GM12878 (cell line): Measurements from ENCODE around the gene ID3. TPM values are rescaled to one million over a fixed set of nuclear protein-coding genes. Genes with fewer than 3 reads are reported as not detected.

ENCODE experiments used
- ATAC-seq: fragments of 200-7000 bp; cut with Tn5 transposase; 3 replicates; pipeline ENCODE4 v1.9.1; 2020; ENCODE audit warnings: mild to moderate bottlenecking, moderate library complexity
- BruUV-seq: library from RNA; stranded (reverse); fragments of 400-500 nt; replicated peaks from 2 replicates; lab custom pipeline; 2021; lab: Mats Ljungman, UMichigan
- CTCF ChIA-PET: fragments of 300-600 bp; sonication (Branson Sonifier 250); formaldehyde crosslinking; extraction: SDS; loops from one replicate; lab custom pipeline; 2021; ENCODE audit warnings: inconsistent platforms; lab: Yijun Ruan, JAX
- POLR2A ChIA-PET: fragments of 350-600 bp; formaldehyde crosslinking; extraction: SDS; loops from one replicate; lab custom pipeline; 2021; ENCODE audit warnings: inconsistent platforms; lab: Charles Lee
- RAD21 ChIA-PET: fragments of 300-600 bp; sonication (Branson Sonifier 250); formaldehyde crosslinking; loops from one replicate; lab custom pipeline; 2023; ENCODE audit warnings: antibody characterized with exemption; ENCODE audit not compliant: unreplicated experiment; lab: Charles Lee
- SMC1A ChIA-PET: fragments of 300-600 bp; sonication (Branson Sonifier 250); formaldehyde crosslinking; loops from one replicate; lab custom pipeline; 2023; ENCODE audit not compliant: unreplicated experiment, uncharacterized antibody; lab: Charles Lee
- DNase-seq: peaks from one replicate; pipeline ENCODE4 v3.0.0-alpha.2; 2011; ENCODE audit warnings: low read depth, low spot score
- FAIRE-seq: peaks from 3 replicates; lab custom pipeline; 2011; peaks lifted over from hg19 to GRCh38; lab: Jason Lieb, UNC
- H2AFZ ChIP-seq: 2 replicates; pipeline ENCODE4 v1.6.0; 2011; ENCODE audit warnings: low read depth, low read length, control low read depth; ENCODE audit not compliant: control insufficient read depth
- H3K27ac ChIP-seq: 2 replicates; pipeline ENCODE4 v1.5.1; 2011; ENCODE audit warnings: control low read depth; ENCODE audit not compliant: control insufficient read depth, insufficient read depth
- H3K27me3 ChIP-seq, 2 experiments: replicated peaks in 1 of 2; 2 replicates each; pipeline versions ENCODE4 v1.6.0 to v1.6.1; 2011; ENCODE audit warnings: low read length in 1 of 2; ENCODE audit not compliant: control insufficient read depth in 2 of 2, insufficient read depth in 2 of 2
- H3K36me3 ChIP-seq, 2 experiments: 2 replicates each; pipeline ENCODE4 v1.5.1; 2011; ENCODE audit warnings: low read length in 1 of 2; ENCODE audit not compliant: control insufficient read depth in 2 of 2, insufficient read depth in 2 of 2
- H3K4me1 ChIP-seq: 2 replicates; pipeline ENCODE4 v1.6.1; 2011; ENCODE audit warnings: mild to moderate bottlenecking, low read length, moderate library complexity, mixed read lengths; ENCODE audit not compliant: control insufficient read depth, insufficient read depth
- H3K4me2 ChIP-seq: 2 replicates; pipeline ENCODE4 v1.6.0; 2011; ENCODE audit warnings: control low read depth; ENCODE audit not compliant: control insufficient read depth, insufficient read depth
- H3K4me3 ChIP-seq: fragments of 200-600 bp; sonication (generic); 2 replicates; pipeline ENCODE4 v1.5.1; 2016
- H3K79me2 ChIP-seq: 2 replicates; pipeline ENCODE4 v1.6.0; 2011; ENCODE audit warnings: low read length; ENCODE audit not compliant: control insufficient read depth, insufficient read depth
- H3K9ac ChIP-seq: 2 replicates; pipeline ENCODE4 v1.8.0; 2011; ENCODE audit warnings: low read length, control low read depth, mixed read lengths; ENCODE audit not compliant: control insufficient read depth, insufficient read depth
- H3K9me3 ChIP-seq: replicated peaks from 3 replicates; pipeline ENCODE4 v1.5.1; 2011; ENCODE audit warnings: mild to moderate bottlenecking, low read length; ENCODE audit not compliant: control insufficient read depth, insufficient read depth
- H4K20me1 ChIP-seq: 2 replicates; pipeline ENCODE4 v1.6.0; 2011; ENCODE audit not compliant: control insufficient read depth, insufficient read depth
- CBFB ChIP-seq: IDR thresholded peaks from 2 replicates; pipeline ENCODE4 v1.6.1; 2016; ENCODE audit warnings: antibody characterized with exemption, low read depth
- CHD2 ChIP-seq: IDR thresholded peaks from 2 replicates; pipeline ENCODE4 v1.6.1; 2011; ENCODE audit warnings: low read depth, low read length, improper control_type of control experiment, borderline replicate concordance
- CREB1 ChIP-seq: IDR thresholded peaks from 2 replicates; pipeline ENCODE4 v1.6.1; 2012; ENCODE audit warnings: low read depth, mild to moderate bottlenecking, inconsistent platforms
- JUNB ChIP-seq: IDR thresholded peaks from 2 replicates; pipeline ENCODE4 v1.6.1; 2016; ENCODE audit warnings: antibody characterized with exemption, mild to moderate bottlenecking
- MTA2 ChIP-seq: fragments of 450-650 bp; IDR thresholded peaks from 2 replicates; pipeline ENCODE4 v1.6.1; 2016; ENCODE audit warnings: low read depth, mild to moderate bottlenecking, moderate library complexity
- MYB ChIP-seq: fragments of 150-350 bp; IDR thresholded peaks from 2 replicates; pipeline ENCODE4 v1.6.1; 2014; ENCODE audit warnings: mild to moderate bottlenecking, low read depth, low read length, borderline replicate concordance
- NRF1 ChIP-seq: conservative IDR thresholded peaks from 2 replicates; pipeline ENCODE4 v1.6.1; 2011; ENCODE audit warnings: mild to moderate bottlenecking, low read depth, low read length, improper control_type of control experiment
- SREBF1 ChIP-seq: IDR thresholded peaks from 2 replicates; pipeline ENCODE4 v1.6.1; 2012; ENCODE audit warnings: mild to moderate bottlenecking, low read length
- SUZ12 ChIP-seq: fragments of 200-600 bp; sonication (generic); IDR thresholded peaks from one replicate; pipeline ENCODE4 v1.6.1; 2018; ENCODE audit warnings: antibody characterized with exemption, mild to moderate bottlenecking; ENCODE audit not compliant: unreplicated experiment
- YY1 ChIP-seq: IDR thresholded peaks from 2 replicates; pipeline ENCODE4 v1.6.1; 2011; ENCODE audit warnings: low read depth, mild to moderate bottlenecking, low read length
- WGBS: methylation state at CpG from one replicate; pipeline ENCODE4 v1.1.6; 2016; ENCODE audit warnings: low lambda C conversion rate; ENCODE audit not compliant: insufficient replicate concordance, insufficient coverage; ENCODE audit errors: missing lambda C conversion rate; 5-methylcytosine and 5-hydroxymethylcytosine counted together
- in situ Hi-C: fragments of 300-500 bp; cut with MboI; formaldehyde crosslinking; loops from 9 replicates; pipeline ENCODE4 v1.14.3; 2018; ENCODE audit warnings: mixed read lengths
- intact Hi-C: fragments of 100-400 bp; cut with micrococcal nuclease; formaldehyde crosslinking; loops from one replicate; pipeline ENCODE4 v1.14.2; 2022; ENCODE audit not compliant: unreplicated experiment
- polyA plus RNA-seq, 11 experiments: library from polyadenylated mRNA; depleted of rRNA in 4 of 11; unstranded in 6 of 11; stranded (reverse) in 5 of 11; fragments of >200 nt; fragmentation: Nextera tagmentation in 4 of 11; fragmentation: Illumina TruSeq in 1 of 11; extraction: Ambion mirVana in 4 of 11; extraction: Trizol in 1 of 11; gene quantifications; 1 replicate in 1 of 11; 2 replicates in 10 of 11; pipeline versions ENCODE4 v1.2.1 to v1.2.3, GENCODE V29; 2011 to 2016; ENCODE audit warnings: inconsistent platforms in 2 of 11, missing spikeins in 2 of 11, low read depth in 1 of 11
- total RNA-seq, 4 experiments: library from RNA; depleted of rRNA in 3 of 4; stranded (reverse); fragments of >200 nt in 3 of 4; fragmentation: Illumina TruSeq in 1 of 4; extraction: Trizol in 1 of 4; gene quantifications; 2 replicates each; pipeline versions ENCODE4 v1.2.1 to v1.2.3, GENCODE V29; 2013 to 2021
- TF ChIP-seq, protein P1 (sequence below): IDR thresholded peaks from 2 replicates; pipeline ENCODE4 v1.6.1; 2011; ENCODE audit warnings: low read depth, mild to moderate bottlenecking, low read length, moderate library complexity, borderline replicate concordance; ENCODE audit errors: extremely low read depth
- TF ChIP-seq, protein P2 (sequence below): fragments of 450-650 bp; IDR thresholded peaks from 2 replicates; pipeline ENCODE4 v1.6.1; 2018; ENCODE audit warnings: mild to moderate bottlenecking, low read depth, moderate library complexity; ENCODE audit not compliant: partially characterized antibody
- TF ChIP-seq, protein P3 (sequence below): IDR thresholded peaks from 2 replicates; pipeline ENCODE4 v1.6.1; 2012; ENCODE audit warnings: low read depth, low read length, improper control_type of control experiment
- TF ChIP-seq, protein P4 (sequence below): fragments of 450-650 bp; IDR thresholded peaks from 2 replicates; pipeline ENCODE4 v1.6.1; 2018; ENCODE audit warnings: borderline replicate concordance, mild to moderate bottlenecking; ENCODE audit not compliant: partially characterized antibody

Gene ID3
- total and polyA plus RNA-seq, 10 of the 15 experiments (the other 5 are each of a cell fraction or from before 2014, with no cell fraction given), result 42.7 to 475 (median 207) TPM

DNA sequence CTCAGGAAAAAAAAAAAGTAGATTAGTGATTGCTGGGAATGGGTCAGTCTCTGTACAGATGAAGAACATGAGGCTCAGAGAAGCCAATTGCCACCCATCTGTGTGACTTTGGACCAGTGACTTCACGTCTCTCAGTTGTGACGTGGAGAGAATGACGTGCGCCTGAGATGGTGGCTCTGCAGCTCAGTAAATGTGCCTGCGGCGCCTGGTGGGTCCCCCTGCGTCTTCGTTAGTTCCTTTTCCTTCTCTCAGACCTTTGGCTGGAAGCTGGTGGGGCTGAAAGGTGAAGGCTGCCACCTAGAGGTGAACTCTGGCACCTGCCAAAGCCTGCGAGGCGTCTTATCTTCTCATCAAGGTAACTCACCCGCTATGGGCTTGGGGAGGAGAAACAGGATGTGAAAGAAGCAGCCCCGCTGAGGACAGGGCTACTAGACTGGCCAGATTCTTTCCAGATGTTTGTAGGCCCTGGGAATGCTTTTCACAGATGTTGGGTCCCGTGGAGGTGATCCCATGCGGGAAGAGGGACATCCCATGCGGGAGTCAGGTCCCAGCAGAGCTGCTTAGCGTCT is 19.5 kb downstream of the ID3 start:
- ChIA-PET SMC1A (interaction anchor here (0.7 to 17.8 kb wide), 12 partner anchors 9 to 441 kb away, joined by 3 to 584 read pairs (median 4); partner anchors contain the start of gene E2F2), RAD21 (interaction anchor here (0.6 to 21.6 kb wide), 24 partner anchors 9 to 355 kb away, joined by 3 to 561 read pairs (median 3); partner anchors contain the start of genes ASAP3, E2F2 and PITHD1), POLR2A (interaction anchor here (0.5 to 4.2 kb wide), 13 partner anchors 8 to 370 kb away, joined by 3 to 30 read pairs (median 5); partner anchors contain the start of gene E2F2), CTCF (interaction anchor here (0.7 to 28.3 kb wide), 27 partner anchors 10 to 302 kb away, joined by 3 to 959 read pairs (median 4); partner anchors contain the start of genes E2F2 and RPL11)
- Histone ChIP-seq H4K20me1 (no peaks in the 10 kb centered on the region), H3K36me3 (no peaks in the 10 kb centered on the region), H3K4me1 (peaks cover 7% of the 10 kb centered on the region), H3K27me3 (no peaks in the 10 kb centered on the region), H3K4me3 (no peak overlapping the region), H3K27ac (no peak overlapping the region), H3K9ac (no peak overlapping the region), H2AFZ (peak overlapping the region; percentile 70), H3K9me3 (no peaks in the 10 kb centered on the region), H3K79me2 (no peaks in the 10 kb centered on the region), H3K4me2 (peak overlapping the region; percentile 26; the same call in 1 of the 2 replicates)
- intact Hi-C loops (loop anchor here (1.0 kb wide), 1 partner anchor 42 kb away; no protein-coding TSS in a partner anchor), in situ Hi-C loops (no loop called here)
- FAIRE-seq (peak; percentile 90), ATAC-seq (peak; percentile 93), DNase-seq (peak; percentile 92)
- under 1% methylated on average over 15 of the region's 16 CpGs for WGBS
- BruUV-seq, result no TSS peak
- peak; percentile 80 for TF ChIP-seq YY1
- TF ChIP-seq SUZ12, result no peak
- TF ChIP-seq CHD2, result peak; percentile 58; the same call in 1 of the 2 replicates
- TF ChIP-seq, protein P1, sequence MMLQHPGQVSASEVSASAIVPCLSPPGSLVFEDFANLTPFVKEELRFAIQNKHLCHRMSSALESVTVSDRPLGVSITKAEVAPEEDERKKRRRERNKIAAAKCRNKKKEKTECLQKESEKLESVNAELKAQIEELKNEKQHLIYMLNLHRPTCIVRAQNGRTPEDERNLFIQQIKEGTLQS, result peak; percentile 29; the same call in 1 of the 2 replicates
- TF ChIP-seq, protein P2, sequence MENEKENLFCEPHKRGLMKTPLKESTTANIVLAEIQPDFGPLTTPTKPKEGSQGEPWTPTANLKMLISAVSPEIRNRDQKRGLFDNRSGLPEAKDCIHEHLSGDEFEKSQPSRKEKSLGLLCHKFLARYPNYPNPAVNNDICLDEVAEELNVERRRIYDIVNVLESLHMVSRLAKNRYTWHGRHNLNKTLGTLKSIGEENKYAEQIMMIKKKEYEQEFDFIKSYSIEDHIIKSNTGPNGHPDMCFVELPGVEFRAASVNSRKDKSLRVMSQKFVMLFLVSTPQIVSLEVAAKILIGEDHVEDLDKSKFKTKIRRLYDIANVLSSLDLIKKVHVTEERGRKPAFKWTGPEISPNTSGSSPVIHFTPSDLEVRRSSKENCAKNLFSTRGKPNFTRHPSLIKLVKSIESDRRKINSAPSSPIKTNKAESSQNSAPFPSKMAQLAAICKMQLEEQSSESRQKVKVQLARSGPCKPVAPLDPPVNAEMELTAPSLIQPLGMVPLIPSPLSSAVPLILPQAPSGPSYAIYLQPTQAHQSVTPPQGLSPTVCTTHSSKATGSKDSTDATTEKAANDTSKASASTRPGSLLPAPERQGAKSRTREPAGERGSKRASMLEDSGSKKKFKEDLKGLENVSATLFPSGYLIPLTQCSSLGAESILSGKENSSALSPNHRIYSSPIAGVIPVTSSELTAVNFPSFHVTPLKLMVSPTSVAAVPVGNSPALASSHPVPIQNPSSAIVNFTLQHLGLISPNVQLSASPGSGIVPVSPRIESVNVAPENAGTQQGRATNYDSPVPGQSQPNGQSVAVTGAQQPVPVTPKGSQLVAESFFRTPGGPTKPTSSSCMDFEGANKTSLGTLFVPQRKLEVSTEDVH, result peak; percentile 36
- 0 out of 2 replicates have a peak, but pooled peaks have one; percentile 12 for TF ChIP-seq NRF1
- no peak for TF ChIP-seq MTA2
- TF ChIP-seq JUNB, result no peak
- TF ChIP-seq CBFB, result no peak
- no peak for TF ChIP-seq SREBF1
- TF ChIP-seq CREB1, result peak; percentile 95
- TF ChIP-seq, protein P3, sequence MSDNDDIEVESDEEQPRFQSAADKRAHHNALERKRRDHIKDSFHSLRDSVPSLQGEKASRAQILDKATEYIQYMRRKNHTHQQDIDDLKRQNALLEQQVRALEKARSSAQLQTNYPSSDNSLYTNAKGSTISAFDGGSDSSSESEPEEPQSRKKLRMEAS, result no peak
- TF ChIP-seq, protein P4, sequence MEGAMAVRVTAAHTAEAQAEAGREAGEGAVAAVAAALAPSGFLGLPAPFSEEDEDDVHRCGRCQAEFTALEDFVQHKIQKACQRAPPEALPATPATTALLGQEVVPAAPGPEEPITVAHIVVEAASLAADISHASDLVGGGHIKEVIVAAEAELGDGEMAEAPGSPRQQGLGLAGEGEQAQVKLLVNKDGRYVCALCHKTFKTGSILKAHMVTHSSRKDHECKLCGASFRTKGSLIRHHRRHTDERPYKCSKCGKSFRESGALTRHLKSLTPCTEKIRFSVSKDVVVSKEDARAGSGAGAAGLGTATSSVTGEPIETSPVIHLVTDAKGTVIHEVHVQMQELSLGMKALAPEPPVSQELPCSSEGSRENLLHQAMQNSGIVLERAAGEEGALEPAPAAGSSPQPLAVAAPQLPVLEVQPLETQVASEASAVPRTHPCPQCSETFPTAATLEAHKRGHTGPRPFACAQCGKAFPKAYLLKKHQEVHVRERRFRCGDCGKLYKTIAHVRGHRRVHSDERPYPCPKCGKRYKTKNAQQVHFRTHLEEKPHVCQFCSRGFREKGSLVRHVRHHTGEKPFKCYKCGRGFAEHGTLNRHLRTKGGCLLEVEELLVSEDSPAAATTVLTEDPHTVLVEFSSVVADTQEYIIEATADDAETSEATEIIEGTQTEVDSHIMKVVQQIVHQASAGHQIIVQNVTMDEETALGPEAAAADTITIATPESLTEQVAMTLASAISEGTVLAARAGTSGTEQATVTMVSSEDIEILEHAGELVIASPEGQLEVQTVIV, result no peak
- TF ChIP-seq MYB, result no peak
